ENCODE data around the gene MYMK.

MYMK gene

GRCh38 chr9:133557581-133557980 is 32.8 kb upstream of the MYMK start:
- DNase-seq = no peak

- no peak for DNase-seq
Measured at GRCh38 chr9:133556354-133556753, 31.6 kb upstream of the MYMK start.

- DNase-seq = no peak
Measured at GRCh38 chr9:133554729-133555128, 30.0 kb upstream of the MYMK start.

GRCh38 chr9:133553973-133554713 is 29.4 kb upstream of the MYMK start:
- DNase-seq = no peak

DNA sequence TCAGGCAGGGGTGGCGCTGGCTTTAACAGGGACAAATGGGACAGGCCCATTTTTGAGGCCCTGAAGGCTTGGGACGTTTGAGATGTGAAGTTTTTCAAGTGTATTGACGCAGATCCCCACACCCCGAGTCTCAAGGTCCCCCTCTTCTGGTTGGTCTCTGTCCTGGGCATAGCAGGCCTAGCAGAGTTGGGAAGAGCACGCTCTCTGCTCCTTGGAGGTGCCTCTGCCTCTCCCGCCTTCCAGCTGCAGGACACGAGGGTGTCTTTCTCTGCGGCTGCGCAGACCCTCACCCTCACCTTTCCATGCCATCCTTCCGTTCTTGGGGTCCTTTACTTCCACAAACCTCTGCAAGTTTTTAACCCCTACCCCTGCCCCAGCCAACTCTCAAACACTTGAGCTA is 28.4 kb upstream of the MYMK start:
- no peak for DNase-seq

DNA sequence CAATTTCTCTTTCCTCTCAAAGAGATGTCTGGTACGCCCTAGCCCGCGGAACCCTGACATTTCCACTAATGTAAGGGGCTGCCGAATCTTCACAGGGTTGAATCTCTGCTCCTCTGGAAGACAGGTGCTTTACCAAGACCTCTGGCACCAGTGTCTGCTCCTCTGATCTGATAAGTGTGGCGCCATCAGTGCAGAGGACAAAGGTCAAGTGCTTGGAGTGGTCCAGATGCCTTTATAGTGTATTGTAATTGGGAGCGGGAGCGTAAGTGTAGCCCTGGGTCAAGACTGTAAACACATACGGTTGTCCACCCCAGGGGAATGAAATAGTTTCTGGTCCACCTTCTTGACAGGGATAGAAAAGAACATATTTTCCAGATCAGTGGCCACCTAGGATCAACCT is 27.5 kb upstream of the MYMK start:
- no peak for DNase-seq

- no peak for DNase-seq
Measured at GRCh38 chr9:133551446-133551845, 26.7 kb upstream of the MYMK start.

GRCh38 chr9:133547116-133547515 is 22.4 kb upstream of the MYMK start:
- DNase-seq = no peak

- no peak for DNase-seq
Measured at GRCh38 chr9:133546287-133546680, 21.5 kb upstream of the MYMK start.

- DNase-seq = no peak
Measured at GRCh38 chr9:133545494-133546286, 20.9 kb upstream of the MYMK start.

- no peak for DNase-seq
Measured at GRCh38 chr9:133543772-133544467, 19.2 kb upstream of the MYMK start.

DNA sequence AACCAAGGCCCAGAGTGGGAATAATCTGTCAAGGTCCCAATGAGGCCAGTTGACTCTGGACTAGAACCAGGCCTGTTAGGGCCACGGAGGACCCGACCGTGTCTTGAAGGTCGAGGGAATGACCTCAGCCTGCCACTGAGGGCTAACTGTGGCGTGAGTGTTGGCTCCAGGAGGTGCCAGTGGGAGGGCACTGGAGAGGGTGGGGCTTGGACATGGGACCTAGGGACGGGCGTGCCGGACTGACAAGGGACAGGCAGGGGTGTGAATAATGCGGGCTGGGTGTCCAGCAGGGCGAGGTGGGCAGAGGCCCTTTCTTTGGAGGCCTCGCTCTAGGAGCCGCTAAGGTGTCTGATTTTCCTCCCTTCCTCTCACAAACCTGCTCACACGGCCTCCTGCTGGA is 17.2 kb upstream of the MYMK start:
- no peak for DNase-seq

- no peak for DNase-seq
Measured at GRCh38 chr9:133540698-133541025, 15.9 kb upstream of the MYMK start.

GRCh38 chr9:133539991-133540697 is 15.4 kb upstream of the MYMK start:
- peak; percentile 52 to 70 (median 68) for DNase-seq

DNA sequence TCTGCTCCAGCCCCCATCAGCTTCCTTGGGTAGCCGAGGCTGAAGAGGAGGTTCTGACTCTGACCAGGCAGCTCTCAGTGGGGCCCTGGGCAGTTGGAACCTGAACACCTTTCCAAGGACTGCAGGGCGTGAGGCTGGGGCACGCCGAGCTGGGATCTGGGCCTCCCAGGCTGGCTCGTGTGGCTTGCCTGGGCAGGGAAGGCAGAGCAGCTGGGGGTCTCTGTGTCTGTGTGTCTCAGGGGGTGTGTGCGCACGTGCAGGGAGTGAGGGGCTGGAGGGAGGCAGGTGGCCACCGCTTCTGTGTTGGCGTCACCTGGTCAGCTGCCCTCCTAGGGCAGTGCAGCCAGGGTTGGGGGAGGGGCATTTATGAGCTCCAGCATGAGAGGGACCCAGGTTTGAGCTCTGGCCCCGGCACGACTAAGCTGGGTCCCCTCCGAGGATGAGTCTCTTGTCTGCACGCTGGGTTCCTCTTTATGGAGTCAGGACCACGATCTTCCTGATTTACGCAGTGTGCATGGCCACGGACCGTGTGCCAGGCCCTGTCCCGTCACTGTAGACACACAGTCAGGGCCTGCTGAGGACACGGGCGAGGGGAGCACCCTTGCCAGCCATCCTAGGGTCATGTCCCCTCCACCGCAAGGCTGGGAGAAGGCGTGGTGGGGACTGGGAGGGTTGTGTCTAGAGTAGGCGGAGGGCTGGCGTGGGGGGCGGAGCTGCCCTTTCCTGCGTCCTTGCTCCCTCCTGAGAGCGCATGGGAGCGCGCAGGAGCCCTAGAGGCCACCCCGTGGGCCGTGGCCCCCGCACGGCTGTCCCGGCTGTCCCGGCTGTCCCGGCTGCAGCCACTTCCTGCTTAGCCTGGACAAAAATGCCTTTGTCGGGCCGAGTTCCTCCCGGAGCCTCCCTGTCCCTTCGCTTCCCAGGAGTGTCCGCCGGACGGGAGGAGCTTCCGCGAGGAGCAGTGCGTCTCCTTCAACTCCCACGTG is 14.4 kb upstream of the MYMK start:
- DNase-seq = peak; percentile 43 to 70 (median 53)

GRCh38 chr9:133538176-133538575 is 13.4 kb upstream of the MYMK start:
- no peak for DNase-seq

GRCh38 chr9:133537257-133537656 is 12.5 kb upstream of the MYMK start:
- no peak for DNase-seq

DNA sequence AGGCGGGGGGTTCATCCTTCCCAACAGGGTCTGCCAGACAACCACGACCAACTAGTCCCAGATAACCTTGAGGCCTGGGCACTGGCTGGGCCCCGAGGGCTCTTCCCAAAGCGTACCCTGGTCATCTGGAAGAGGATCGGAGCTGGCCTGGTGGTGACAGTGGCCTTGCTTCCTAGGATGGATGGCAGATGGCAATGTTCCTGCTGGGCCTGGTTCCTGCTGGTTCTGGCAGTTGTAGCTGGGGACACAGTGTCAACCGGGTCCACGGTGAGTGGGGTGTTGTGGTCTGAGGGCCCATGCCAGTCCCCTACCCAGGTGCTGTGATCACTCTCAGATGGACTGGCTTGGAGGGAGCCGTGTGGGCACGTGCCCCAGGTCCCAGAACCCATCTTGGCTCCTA is 11.8 kb upstream of the MYMK start:
- DNase-seq = no peak

- no peak for DNase-seq
Measured at GRCh38 chr9:133536080-133536479, 11.3 kb upstream of the MYMK start.

DNA sequence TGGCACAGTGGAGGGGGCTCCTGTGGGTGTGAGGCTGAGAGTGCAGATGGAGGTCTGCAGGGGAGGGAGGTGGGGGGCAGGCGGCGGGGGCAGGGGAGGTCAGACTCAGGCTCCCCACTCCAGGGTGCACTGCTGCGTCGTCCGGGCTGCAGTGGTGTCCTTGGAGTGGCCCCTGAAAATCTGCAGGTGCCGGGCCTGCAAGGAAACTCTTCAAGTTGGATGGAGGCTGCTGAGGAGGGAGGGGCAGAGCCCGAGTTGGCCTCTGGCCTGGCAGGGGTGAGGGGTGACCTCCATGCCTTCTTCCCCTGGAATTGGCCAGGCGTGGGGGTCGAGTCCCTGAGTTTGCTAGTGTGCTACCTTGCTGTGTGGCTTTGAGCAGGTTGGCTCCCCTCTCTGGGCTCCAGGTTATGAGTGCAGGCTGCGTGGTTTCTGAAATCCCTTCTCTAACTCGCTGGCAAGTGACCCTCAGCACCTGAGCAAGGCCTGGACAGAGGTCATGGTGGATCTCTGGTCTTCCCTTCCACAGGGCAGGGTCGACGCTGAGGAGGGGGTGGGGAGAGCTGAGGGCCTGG is 10.6 kb upstream of the MYMK start:
- DNase-seq = no peak
